ENCODE data around the gene FAM181A. TPM values are rescaled to one million over a fixed set of nuclear protein-coding genes. Genes with fewer than 3 reads are reported as not detected.

Gene FAM181A
- total RNA-seq, 1 donor from 2014 or later, result 14.7 TPM

DNA sequence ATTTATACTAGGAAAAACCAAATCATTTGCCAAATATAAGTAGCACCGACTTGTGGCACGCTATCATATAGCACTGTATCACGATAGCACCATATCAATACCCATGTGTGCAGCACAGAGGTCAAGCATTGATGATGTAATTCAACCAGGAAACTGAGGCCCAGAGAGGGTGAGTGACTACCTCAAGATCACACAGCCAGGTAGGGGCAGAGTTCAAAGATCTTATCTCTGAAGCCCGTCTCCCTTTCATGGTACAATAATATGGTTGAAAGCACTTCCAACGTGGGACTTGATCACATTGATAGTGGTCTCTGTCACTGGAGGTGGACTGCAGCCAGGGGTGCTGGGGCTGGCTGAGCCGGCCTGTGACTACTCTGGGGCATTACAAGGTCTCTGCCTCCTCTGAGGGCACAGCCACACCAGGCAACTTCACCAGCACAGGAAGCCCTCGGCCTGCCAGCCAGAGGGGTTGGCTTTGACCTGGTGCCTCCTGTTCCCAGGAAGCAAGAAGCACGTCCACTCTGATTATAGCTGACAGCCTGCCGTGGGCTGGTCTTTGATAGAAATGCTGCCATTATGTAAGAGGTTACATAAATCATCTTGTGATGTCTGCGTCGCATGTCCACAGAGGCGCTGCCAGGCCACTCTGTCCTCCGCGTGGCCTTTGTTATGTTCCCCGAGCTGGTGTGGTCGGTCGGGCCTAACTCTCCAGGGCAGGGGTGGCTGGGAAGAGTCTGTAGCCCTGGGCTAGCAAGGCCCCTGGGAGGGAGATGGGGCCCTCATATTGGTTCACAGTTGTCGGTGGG lies 5.9 kb upstream of the FAM181A start:
- TF ChIP-seq, protein P1, sequence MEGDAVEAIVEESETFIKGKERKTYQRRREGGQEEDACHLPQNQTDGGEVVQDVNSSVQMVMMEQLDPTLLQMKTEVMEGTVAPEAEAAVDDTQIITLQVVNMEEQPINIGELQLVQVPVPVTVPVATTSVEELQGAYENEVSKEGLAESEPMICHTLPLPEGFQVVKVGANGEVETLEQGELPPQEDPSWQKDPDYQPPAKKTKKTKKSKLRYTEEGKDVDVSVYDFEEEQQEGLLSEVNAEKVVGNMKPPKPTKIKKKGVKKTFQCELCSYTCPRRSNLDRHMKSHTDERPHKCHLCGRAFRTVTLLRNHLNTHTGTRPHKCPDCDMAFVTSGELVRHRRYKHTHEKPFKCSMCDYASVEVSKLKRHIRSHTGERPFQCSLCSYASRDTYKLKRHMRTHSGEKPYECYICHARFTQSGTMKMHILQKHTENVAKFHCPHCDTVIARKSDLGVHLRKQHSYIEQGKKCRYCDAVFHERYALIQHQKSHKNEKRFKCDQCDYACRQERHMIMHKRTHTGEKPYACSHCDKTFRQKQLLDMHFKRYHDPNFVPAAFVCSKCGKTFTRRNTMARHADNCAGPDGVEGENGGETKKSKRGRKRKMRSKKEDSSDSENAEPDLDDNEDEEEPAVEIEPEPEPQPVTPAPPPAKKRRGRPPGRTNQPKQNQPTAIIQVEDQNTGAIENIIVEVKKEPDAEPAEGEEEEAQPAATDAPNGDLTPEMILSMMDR (conservative IDR thresholded peaks at IDR 0.05), result no peak
- Mint-ChIP-seq H3K4me3 (no peak overlapping the region), H3K36me3 (ENCODE audit: low read depth) (no peaks in the 10 kb centered on the region), H3K27me3 (ENCODE audit: low read depth) (peaks cover 2% of the 10 kb centered on the region), H3K27ac (ENCODE audit: unreplicated experiment) (no peak overlapping the region), H3K4me1 (peaks cover 28% of the 10 kb centered on the region), H3K9me3 (no peaks in the 10 kb centered on the region)
- no peak for DNase-seq (ENCODE audit: low read depth, low spot score)

DNA sequence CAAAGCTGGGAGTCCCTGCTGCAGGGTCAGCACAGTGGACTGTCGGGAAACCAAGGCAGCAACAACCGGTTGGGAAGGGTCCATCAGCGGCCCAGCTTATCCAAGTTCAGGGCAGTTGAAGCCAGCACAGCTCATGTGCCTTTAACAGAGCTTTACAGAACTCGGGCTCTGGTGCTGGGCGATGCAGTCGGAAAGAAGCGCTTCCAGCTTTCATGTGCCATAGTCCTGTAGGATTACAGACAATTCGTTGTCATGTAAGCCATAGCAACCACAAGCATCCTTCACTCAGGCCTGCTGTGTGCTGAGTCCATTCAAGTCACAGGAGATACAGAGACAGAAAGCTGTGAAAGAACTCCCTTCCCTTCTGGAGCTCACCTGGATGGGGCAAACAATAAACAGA lies 3.5 kb upstream of the FAM181A start:
- TF ChIP-seq, protein P1 (conservative IDR thresholded peaks at IDR 0.05), result no peak
- peaks cover 5% of the 10 kb centered on the region for H3K27me3 Mint-ChIP-seq (ENCODE audit: low read depth)
- peak overlapping the region; percentile 29 for H3K4me3 Mint-ChIP-seq
- no peaks in the 10 kb centered on the region for H3K36me3 Mint-ChIP-seq (ENCODE audit: low read depth)
- H3K9me3 Mint-ChIP-seq, result no peaks in the 10 kb centered on the region
- no peak overlapping the region for H3K27ac Mint-ChIP-seq (ENCODE audit: unreplicated experiment)
- DNase-seq (ENCODE audit: low read depth, low spot score), result no peak
- peaks cover 37% of the 10 kb centered on the region for H3K4me1 Mint-ChIP-seq

DNA sequence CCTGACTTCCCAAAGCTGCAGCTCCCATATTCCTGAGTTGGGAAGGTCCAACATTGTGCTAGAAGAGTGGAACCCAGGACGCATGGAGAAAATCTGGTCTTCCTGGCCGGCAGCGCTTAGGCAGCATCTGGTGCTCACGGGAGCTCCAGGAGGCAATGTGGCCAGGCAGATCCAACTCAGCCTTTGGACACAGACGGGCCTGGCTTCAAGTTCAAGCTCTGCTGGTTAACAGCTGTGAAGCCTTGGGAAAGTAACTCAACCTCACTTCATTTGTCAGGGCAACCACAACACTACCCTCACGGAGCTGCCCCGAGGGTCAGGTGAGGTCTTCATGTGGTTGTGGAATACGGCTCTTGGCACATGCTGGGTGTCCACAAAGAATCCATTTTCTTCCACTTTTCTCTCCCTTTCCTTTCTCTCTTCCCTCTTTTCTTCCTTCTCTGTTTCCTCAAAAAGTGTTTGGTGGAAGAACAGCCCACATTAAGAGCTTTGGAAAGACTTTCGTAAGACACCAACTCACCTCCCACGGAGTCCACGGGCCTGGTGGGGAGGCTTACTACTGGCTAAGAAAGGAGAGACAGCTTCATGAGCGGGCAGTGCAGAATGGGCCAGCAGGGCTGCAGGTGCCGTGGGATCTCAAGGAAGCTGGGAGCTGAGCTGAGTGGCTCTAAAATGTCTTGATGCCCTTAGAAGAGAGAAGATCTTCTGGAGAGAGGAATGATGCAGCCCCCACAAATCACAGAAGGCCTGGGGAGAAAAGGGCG lies 2.4 kb upstream of the FAM181A start:
- H3K36me3 Mint-ChIP-seq (ENCODE audit: low read depth), result no peaks in the 10 kb centered on the region
- H3K4me1 Mint-ChIP-seq, result peaks cover 45% of the 10 kb centered on the region
- peaks cover 5% of the 10 kb centered on the region for H3K27me3 Mint-ChIP-seq (ENCODE audit: low read depth)
- H3K9me3 Mint-ChIP-seq, result no peaks in the 10 kb centered on the region
- TF ChIP-seq, protein P1 (conservative IDR thresholded peaks at IDR 0.05), result no peak
- H3K27ac Mint-ChIP-seq (ENCODE audit: unreplicated experiment), result peak overlapping the region; percentile 20
- peak overlapping the region; percentile 42 for H3K4me3 Mint-ChIP-seq
- no peak for DNase-seq (ENCODE audit: low read depth, low spot score)

DNA sequence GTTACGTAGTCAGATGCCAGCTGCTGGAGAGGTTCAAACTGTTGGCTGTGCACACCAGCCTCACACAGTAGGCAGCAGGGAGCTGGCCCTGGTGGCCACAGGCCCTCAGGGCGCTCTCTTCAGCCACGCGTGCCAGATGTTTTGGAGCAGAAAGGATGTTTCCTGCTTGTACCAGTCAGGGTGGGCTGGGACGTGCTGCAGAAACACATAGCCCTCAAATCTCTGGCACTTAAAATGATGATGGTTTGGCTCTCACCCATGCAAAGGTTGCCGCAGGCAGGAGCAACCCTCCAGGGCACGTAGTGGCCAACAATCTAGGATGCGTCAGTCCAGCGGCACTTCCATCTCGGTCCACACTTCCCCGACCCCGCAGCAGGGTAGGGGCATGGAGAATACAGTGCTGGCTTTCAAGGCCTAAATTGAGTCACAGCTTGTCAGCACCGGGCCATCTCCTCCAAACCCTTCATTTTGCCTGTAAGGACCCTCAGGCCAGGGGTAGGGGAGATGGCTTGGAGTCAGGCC lies 1.7 kb upstream of the FAM181A start:
- Mint-ChIP-seq H3K4me1 (peaks cover 47% of the 10 kb centered on the region), H3K27me3 (ENCODE audit: low read depth) (peaks cover 5% of the 10 kb centered on the region), H3K4me3 (no peak overlapping the region), H3K36me3 (ENCODE audit: low read depth) (no peaks in the 10 kb centered on the region), H3K27ac (ENCODE audit: unreplicated experiment) (no peak overlapping the region), H3K9me3 (no peaks in the 10 kb centered on the region)
- DNase-seq (ENCODE audit: low read depth, low spot score), result no peak
- TF ChIP-seq, protein P1 (conservative IDR thresholded peaks at IDR 0.05), result no peak

DNA sequence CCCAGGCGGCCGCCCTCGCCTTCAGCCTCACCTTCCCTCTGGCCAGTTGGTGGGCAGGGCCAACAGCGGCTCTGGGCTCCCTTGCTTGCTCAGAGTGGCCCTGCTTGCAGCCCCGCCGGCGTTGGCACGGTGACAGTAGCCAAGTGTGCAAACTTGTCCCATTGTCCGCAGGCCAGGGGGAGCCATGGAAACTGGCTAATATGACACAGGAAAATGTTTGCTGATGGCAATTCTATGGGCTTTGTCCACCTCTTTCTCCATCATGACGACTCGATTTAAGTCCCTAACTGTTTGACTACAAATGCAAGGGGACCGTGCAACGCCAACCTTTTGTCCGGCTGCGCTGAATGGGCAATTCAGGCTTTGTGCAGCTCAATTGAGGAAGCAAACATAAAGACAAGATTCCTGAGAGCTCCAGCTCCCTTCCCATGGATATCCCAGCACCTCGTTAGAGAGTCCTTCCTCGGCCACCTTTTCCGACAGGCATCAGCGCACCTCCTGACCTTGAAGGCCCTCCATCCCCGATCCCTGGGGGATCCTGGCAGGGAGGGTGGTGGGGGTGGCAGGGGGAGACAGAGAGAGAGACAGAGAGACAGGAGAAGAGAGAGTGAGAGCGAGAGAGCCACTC lies 785 bp upstream of the FAM181A start:
- Mint-ChIP-seq H3K36me3 (ENCODE audit: low read depth) (no peaks in the 10 kb centered on the region), H3K9me3 (no peaks in the 10 kb centered on the region), H3K4me3 (peak overlapping the region; percentile 87), H3K4me1 (peaks cover 47% of the 10 kb centered on the region), H3K27ac (ENCODE audit: unreplicated experiment) (peak overlapping the region; percentile 99), H3K27me3 (ENCODE audit: low read depth) (peaks cover 5% of the 10 kb centered on the region)
- DNase-seq (ENCODE audit: low read depth, low spot score), result peak; percentile 64
- TF ChIP-seq, protein P1 (conservative IDR thresholded peaks at IDR 0.05), result no peak
